IPS DF 19.7 (cell line): ENCODE results near the gene ASIC2.

Experiments
- DNase-seq: peaks from one replicate; pipeline ENCODE4 v3.0.0-alpha.2; 2013; ENCODE audit warnings: low read depth, low spot score

The ASIC2 gene

GRCh38 chr17:33288954-33289353 is 4.1 kb downstream of the ASIC2 start:
- DNase-seq = no peak

GRCh38 chr17:33287096-33287725 is 5.9 kb downstream of the ASIC2 start:
- DNase-seq = no peak

DNA sequence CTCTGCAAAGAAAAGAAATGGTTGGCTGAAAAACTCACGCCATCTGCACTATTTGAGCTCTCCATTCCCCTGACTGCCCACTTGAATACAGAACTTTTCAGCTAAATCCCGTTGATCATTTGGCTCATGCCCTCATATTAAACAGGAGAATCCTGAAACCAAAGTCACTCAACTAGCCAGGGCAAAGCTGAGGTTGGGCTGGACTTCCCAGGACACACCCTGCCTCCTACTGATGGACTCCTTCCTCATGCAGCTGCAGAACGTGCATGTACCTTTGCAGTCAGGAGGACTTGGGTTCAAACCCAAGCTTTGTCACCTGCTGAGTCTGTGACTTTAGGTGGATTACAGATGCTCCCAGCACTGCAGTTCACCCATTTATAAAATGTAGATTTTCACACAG is 7.7 kb downstream of the ASIC2 start:
- no peak for DNase-seq

DNA sequence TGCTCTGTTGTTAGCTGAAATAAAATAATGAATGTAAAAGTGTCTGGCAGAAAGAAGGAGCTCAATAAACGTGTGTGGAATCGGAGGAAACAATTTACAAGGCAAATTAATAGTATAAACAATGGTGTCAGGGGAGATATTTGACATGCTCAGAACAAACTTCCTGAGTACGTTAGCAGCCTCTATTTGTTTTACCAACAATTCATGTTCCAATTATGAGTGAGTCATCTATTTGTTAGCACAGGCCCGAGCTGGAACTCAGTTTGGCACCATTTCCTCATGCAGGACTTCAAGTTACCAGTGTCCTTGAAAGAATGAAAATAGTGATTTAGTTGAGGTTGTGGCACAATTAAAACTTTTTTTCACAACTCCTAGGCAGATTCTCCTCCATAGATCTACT is 9.1 kb downstream of the ASIC2 start:
- DNase-seq = no peak

DNA sequence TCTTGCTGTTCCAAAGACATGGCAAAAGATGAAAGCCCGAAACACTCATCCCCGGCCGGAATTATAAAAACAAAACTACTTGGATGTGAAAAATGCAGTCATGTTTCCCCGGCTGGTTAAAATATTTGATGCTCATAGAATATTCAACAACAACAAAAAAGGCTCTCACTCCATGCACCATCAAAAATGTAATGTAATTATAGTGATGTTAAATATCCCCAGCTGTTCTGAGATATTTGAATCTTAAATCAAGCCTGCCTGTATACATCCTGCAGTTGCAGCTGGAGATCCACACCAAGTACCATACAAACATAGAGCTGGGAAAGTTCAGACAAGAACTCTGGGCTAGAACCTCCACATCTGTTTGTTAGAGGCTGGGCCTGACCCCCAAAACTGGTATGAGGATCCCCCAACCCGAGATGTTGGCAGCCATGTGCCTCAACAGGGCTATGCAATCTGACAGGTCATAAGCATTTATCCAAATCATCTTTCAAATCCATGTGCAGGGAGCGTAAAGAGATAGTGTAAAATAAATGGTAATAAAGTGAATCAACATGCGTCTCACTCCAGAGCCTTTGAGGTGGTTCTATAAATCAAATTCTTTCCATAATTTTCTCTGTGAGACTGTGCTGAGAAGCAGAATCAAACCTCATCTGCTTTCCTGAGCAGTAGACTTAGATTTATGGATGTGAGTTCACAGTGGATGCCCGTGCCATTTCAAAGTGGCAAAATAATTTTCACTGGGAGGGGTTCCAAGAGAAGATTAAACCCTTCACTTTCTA is 12.7 kb downstream of the ASIC2 start:
- no peak for DNase-seq

DNA sequence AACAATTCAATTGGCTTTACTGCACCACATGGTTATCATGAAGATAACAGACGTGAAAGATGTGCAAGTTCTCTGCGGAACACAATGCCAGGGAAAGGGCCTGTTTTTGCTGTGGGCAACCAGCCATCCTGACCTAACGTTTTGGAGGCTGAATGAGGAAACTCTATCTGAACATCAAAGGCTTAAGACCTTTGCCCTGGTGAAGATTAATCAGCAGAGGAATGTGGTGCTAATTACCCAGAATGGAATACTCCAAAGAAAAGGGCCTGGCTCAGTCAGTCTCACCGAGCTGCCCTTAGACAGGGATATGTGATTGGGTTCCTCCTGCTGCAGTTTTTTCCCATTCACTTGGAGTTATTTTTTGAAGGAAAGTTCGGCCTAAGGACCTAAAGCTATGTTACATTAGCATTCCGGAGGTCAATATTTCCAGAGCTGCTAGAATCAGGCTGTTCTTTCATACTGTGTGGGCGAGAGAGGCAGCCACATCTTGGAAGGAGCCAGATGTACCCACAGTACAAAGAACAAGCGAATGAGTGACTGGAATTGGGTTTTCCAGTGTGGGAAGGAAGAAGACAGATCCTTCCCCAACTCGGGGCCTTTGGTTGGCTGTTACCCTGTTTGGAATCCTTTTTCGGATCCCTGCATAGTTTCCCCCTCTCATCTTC is 15.5 kb downstream of the ASIC2 start:
- DNase-seq = no peak

- no peak for DNase-seq
Observed at GRCh38 chr17:33273743-33274410, 19.2 kb downstream of the ASIC2 start.

GRCh38 chr17:33273271-33273670 is 19.8 kb downstream of the ASIC2 start:
- DNase-seq = no peak

DNA sequence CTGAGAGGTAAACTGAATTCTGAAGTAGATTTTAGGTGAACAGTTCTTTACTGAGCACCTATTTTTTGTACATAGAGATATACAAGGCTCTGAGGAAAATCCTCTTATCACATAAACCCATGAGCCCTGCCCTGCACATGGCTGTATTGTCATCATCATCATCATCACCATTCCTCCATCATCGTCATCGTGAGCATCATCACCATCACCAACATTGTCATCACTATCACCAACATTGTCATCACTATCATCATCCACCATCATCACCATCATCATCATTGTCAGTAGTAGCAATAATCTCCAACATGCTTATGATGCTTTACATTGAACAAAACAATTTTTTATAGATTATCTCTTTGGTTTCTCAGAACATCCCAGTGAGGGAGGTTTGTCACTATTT is 20.7 kb downstream of the ASIC2 start:
- DNase-seq = no peak

DNA sequence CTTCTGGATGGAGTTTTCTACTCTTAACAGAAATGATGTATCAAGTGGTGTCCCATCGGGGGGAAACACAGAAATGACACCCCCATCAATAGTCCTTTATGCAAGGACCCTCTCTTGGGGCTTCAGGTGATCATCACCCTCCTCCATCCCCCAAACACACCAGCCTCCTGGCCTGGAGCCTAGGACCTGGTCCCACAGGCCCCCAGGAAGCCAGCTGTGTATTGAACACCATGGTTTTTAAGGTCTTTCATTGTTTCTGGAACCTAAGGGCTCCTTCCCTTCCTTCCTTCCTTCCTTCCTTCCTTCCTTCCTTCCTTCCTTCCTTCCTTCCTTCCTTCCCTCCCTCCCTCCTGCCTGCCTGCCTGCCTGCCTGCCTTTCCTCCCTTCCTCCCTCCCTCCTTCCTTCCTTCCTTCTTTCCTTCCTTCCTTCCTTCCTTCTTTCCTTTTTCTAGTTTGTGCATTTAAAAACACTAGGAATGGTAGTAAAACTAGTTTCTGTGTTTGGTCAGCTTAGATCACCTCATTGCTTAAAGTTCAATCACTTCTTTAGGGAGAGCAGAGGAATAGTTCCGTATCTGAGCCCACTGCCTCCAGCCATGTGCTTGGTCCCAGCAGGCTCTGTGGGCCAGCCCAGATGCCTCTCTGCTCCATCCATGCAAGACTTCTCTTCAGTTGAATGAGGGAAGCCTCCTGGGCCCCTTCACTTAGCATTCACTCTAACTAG is 23.6 kb downstream of the ASIC2 start:
- DNase-seq = no peak

GRCh38 chr17:33267851-33268548 is 25.1 kb downstream of the ASIC2 start:
- DNase-seq = no peak

- no peak for DNase-seq
Observed at GRCh38 chr17:33267271-33267790, 25.8 kb downstream of the ASIC2 start.

- no peak for DNase-seq
Observed at GRCh38 chr17:33266611-33267010, 26.5 kb downstream of the ASIC2 start.

- DNase-seq = no peak
Observed at GRCh38 chr17:33266116-33266515, 27.0 kb downstream of the ASIC2 start.

- no peak for DNase-seq
Observed at GRCh38 chr17:33263396-33263795, 29.7 kb downstream of the ASIC2 start.

DNA sequence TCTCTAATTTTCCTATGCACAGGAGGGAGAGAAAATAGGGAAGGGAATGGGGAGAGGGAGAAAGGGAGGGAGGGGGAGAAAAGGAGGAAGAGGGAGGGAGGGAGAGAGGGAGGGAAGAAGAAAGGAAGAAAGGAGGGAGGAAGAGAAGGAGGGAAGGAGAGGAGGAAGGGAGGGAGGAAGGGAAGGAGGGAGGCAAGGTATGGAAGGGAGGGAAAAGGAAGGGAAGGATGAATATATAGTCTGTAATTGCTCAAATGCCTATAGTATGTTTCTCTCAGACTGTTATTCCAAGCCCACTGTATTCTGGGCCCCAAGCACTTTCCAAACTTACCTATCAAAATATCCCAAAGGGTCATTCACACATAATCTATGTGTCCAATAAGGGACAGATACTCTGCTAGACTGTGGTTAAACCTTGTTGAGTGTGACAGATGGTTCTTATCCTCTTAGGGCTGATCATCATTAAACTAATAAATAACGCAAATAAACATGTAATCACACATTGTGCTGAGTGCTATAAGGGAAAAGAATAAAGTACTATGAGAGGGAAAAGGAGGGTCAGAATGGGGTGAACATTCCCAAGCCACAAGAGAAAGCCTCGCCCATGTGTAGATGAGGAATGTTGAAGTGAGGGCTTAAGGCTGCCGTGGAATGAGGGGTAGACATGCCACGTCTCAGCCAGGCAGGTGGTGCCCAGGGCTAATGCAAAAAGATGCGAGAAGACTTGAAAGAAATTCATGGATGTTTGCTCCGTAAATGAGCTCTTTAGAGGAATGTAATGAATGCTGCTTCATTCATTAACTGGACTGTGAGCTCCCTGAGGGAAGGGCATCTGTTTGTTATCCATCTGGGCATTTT is 30.6 kb downstream of the ASIC2 start:
- no peak for DNase-seq

DNA sequence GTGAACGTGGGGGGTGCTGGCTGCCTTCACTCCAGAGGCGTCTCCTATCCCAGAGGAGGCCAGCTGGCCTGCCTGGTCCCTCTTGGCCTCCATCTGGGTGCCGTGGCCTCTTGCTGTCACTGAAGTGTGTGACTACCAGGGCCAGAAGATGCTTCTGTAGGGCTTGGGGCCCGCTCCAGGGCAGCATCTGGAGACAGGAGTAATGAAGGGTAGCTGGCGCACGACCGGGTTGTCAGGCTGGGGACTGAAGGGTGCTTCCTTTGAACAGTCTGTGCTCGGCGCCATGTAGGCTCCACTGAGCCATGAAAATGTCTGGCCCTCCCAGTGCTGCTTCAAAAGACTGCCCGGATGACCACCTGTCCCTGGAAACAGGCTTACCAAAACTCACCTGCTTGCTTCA is 31.3 kb downstream of the ASIC2 start:
- no peak for DNase-seq

GRCh38 chr17:33260638-33261037 is 32.5 kb downstream of the ASIC2 start:
- DNase-seq = no peak

- DNase-seq = no peak
Observed at GRCh38 chr17:33258296-33258695, 34.8 kb downstream of the ASIC2 start.

GRCh38 chr17:33245183-33245582 is 47.9 kb downstream of the ASIC2 start:
- DNase-seq = no peak
